GM19397 (cell line): ENCODE results near the gene NLRP5.
A peak's percentile ranks its signal among the peaks of the same experiment; 100 is the strongest.
"Not testable (repeated sequence)": the region's sequence is repeated elsewhere in the genome, so short reads cannot be mapped to it uniquely, and the experiment has no call there.

Source experiments
- ATAC-seq: cut with Tn5 transposase; IDR thresholded peaks from one replicate; pipeline ENCODE4 v1.9.1; 2021; ENCODE audit warnings: mild to moderate bottlenecking, moderate library complexity; ENCODE audit not compliant: unreplicated experiment

The NLRP5 gene

GRCh38 chr19:55986487-55986886 is at the start of gene NLRP5:
TSS of gene NLRP5 (plus strand) at chr19:55986775.
- no peak for ATAC-seq

GRCh38 chr19:55939206-55939605 is 47.4 kb upstream of the NLRP5 start:
- no peak for ATAC-seq

- ATAC-seq = no peak
Measured at GRCh38 chr19:55940306-55940705, 46.3 kb upstream of the NLRP5 start.

- no peak for ATAC-seq
Measured at GRCh38 chr19:55947532-55947931, 39.0 kb upstream of the NLRP5 start, which contains the start of gene NLRP8. TSS of gene NLRP8 (plus strand) at chr19:55947832.

- ATAC-seq = not testable (repeated sequence)
Measured at GRCh38 chr19:55950566-55950965, 36.0 kb upstream of the NLRP5 start.

- no peak for ATAC-seq
Measured at GRCh38 chr19:55956431-55956830, 30.1 kb upstream of the NLRP5 start.

- no peak for ATAC-seq
Measured at GRCh38 chr19:55958356-55958755, 28.2 kb upstream of the NLRP5 start.

- no peak for ATAC-seq
Measured at GRCh38 chr19:55959996-55960675, 26.4 kb upstream of the NLRP5 start.

- ATAC-seq = no peak
Measured at GRCh38 chr19:55962186-55962585, 24.4 kb upstream of the NLRP5 start.

- no peak for ATAC-seq
Measured at GRCh38 chr19:55973982-55974381, 12.6 kb upstream of the NLRP5 start.

GRCh38 chr19:55980415-55980814 is 6.2 kb upstream of the NLRP5 start:
- ATAC-seq = no peak

GRCh38 chr19:55985254-55985653 is 1.3 kb upstream of the NLRP5 start:
- no peak for ATAC-seq

GRCh38 chr19:55990831-55991230 is 4.3 kb downstream of the NLRP5 start:
- no peak for ATAC-seq

- ATAC-seq = no peak
Measured at GRCh38 chr19:55993492-55993891, 6.9 kb downstream of the NLRP5 start.

- no peak for ATAC-seq
Measured at GRCh38 chr19:56014765-56015164, 28.2 kb downstream of the NLRP5 start.

- no peak for ATAC-seq
Measured at GRCh38 chr19:56015756-56016155, 29.2 kb downstream of the NLRP5 start.

- not testable (repeated sequence) for ATAC-seq
Measured at GRCh38 chr19:56019325-56019724, 32.8 kb downstream of the NLRP5 start.

GRCh38 chr19:56020355-56020975 is 33.9 kb downstream of the NLRP5 start:
- not testable (repeated sequence) for ATAC-seq

- no peak for ATAC-seq
Measured at GRCh38 chr19:56026769-56027168, 40.2 kb downstream of the NLRP5 start.

GRCh38 chr19:56053596-56053995 is 67.0 kb downstream of the NLRP5 start:
- ATAC-seq = no peak

GRCh38 chr19:56066152-56067023 is 79.8 kb downstream of the NLRP5 start:
- peak; percentile 63 for ATAC-seq

GRCh38 chr19:56069642-56070041 is 83.1 kb downstream of the NLRP5 start:
- ATAC-seq = no peak
